Measurements from ENCODE around the gene ZNF597.
A peak's percentile ranks its signal among the peaks of the same experiment; 100 is the strongest.

Gene ZNF597

DNA sequence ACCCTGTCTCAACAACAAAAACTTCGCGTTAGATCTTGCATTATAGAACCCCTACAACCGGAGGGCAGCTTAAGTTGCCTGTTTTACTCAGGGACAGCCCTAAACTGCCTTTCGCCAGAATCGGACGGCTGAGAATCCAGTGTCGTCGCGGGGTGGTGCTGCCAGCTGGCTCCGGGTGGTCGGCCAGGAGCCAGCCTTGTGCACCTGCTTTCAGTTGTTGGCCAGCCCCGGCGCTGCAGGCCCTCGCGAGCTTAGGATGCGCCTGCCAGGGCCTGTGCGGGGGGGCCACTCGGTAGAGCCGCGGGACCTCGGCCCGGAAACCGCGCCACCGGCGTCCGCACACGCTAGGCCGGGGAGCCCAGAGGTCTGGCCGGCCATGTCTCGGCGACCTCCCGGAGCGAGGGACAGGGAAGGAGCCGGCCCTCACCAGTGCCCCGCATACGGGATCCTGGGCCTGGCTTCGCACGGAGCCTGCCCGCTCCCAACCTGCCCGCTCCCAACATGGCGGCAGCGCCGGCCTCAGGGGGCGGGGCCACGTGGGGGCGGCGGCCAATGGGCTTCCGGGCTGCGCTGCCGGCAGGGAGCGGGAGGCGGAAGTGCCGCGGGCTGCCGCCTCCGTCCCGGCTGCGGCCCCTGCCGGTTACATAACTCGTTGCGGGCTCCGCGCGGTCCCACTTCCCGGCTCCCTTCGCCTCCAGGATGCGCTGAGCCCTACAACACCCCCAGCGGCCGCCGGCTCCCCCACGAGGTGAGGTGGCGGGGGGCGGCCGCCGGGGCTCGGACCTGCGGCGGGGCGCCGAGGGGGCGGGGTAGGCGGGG, 14.3 kb upstream of the ZNF597 start:
- Histone ChIP-seq H3K9ac (ENCODE audit: low read depth, low read length) (peak overlapping the region; percentile 90), H3K4me3 (ENCODE audit: low read depth in 1 of 2, low read length in 2 of 2) (peak overlapping the region; percentile 91 to 94), H2AFZ (ENCODE audit: low read depth, low read length) (peak overlapping the region; percentile 97), H3K4me1 (ENCODE audit: insufficient read depth, low read length) (peaks cover 51% of the 10 kb centered on the region), H3K9me3 (ENCODE audit: insufficient read depth, low read length, severe bottlenecking) (no peaks in the 10 kb centered on the region), H3K36me3 (ENCODE audit: insufficient read depth, low read length) (peaks cover 4% of the 10 kb centered on the region), H3K27ac (ENCODE audit: low read length) (peak overlapping the region; percentile 98), H3K79me2 (ENCODE audit: insufficient read depth, low read length) (peaks cover 56% of the 10 kb centered on the region), H3K4me2 (ENCODE audit: insufficient read depth, low read length) (peak overlapping the region; percentile 99), H3K27me3 (ENCODE audit: insufficient read depth, low read length, poor library complexity) (no peaks in the 10 kb centered on the region), H4K20me1 (ENCODE audit: insufficient read depth, low read length) (peaks cover 32% of the 10 kb centered on the region)
- DNase-seq (peak; percentile 91), ATAC-seq (ENCODE audit: insufficient read depth, low read depth) (peak; percentile 88)
- TF ChIP-seq, protein P1, sequence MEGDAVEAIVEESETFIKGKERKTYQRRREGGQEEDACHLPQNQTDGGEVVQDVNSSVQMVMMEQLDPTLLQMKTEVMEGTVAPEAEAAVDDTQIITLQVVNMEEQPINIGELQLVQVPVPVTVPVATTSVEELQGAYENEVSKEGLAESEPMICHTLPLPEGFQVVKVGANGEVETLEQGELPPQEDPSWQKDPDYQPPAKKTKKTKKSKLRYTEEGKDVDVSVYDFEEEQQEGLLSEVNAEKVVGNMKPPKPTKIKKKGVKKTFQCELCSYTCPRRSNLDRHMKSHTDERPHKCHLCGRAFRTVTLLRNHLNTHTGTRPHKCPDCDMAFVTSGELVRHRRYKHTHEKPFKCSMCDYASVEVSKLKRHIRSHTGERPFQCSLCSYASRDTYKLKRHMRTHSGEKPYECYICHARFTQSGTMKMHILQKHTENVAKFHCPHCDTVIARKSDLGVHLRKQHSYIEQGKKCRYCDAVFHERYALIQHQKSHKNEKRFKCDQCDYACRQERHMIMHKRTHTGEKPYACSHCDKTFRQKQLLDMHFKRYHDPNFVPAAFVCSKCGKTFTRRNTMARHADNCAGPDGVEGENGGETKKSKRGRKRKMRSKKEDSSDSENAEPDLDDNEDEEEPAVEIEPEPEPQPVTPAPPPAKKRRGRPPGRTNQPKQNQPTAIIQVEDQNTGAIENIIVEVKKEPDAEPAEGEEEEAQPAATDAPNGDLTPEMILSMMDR (IDR thresholded peaks at IDR 0.05; ENCODE audit: borderline replicate concordance, extremely low read depth, low read length, poor library complexity, severe bottlenecking), result peak; percentile 68
- TF ChIP-seq EZH2 (IDR thresholded peaks at IDR 0.05; ENCODE audit: borderline replicate concordance, low read depth, low read length, severe bottlenecking), result no peak

DNA sequence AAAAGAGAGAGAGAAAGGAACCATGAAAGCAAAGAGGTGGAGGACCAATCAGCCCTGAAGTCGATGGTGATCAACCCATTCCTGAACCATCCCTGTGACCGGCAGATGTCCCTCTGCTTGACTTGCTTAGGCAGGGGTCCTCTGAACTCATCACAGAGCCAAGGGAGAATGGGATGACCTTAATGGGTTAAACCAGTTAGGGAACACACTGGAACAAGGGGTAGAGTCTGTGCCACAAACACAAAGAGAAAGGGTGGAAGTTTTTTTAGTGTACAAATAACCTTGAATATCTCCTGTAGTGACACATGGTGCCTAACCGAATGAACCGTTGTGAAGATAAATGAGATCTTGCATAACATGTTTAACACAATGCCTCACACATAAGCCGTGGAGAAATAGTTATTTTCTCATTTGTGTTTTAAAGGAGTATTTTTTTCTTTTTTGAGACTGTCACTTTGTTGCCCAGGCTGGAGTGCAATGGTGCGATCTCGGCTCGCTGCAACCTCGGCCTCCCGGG, 11.4 kb upstream of the ZNF597 start:
- no peaks in the 10 kb centered on the region for H3K27me3 ChIP-seq (ENCODE audit: insufficient read depth, low read length, poor library complexity)
- H3K27ac ChIP-seq (ENCODE audit: low read length), result no peak overlapping the region
- H2AFZ ChIP-seq (ENCODE audit: low read depth, low read length), result no peak overlapping the region
- no peak overlapping the region for H3K4me3 ChIP-seq (ENCODE audit: low read depth in 1 of 2, low read length in 2 of 2)
- TF ChIP-seq, protein P1 (IDR thresholded peaks at IDR 0.05; ENCODE audit: borderline replicate concordance, extremely low read depth, low read length, poor library complexity, severe bottlenecking), result no peak
- TF ChIP-seq EZH2 (IDR thresholded peaks at IDR 0.05; ENCODE audit: borderline replicate concordance, low read depth, low read length, severe bottlenecking), result no peak
- H3K36me3 ChIP-seq (ENCODE audit: insufficient read depth, low read length), result peaks cover 1% of the 10 kb centered on the region
- H4K20me1 ChIP-seq (ENCODE audit: insufficient read depth, low read length), result peaks cover 9% of the 10 kb centered on the region; the same call in 1 of the 2 replicates
- peaks cover 24% of the 10 kb centered on the region for H3K4me1 ChIP-seq (ENCODE audit: insufficient read depth, low read length)
- ATAC-seq (ENCODE audit: insufficient read depth, low read depth), result no peak
- no peak overlapping the region for H3K9ac ChIP-seq (ENCODE audit: low read depth, low read length)
- no peak for DNase-seq
- no peaks in the 10 kb centered on the region for H3K9me3 ChIP-seq (ENCODE audit: insufficient read depth, low read length, severe bottlenecking)
- H3K4me2 ChIP-seq (ENCODE audit: insufficient read depth, low read length), result no peak overlapping the region
- peaks cover 27% of the 10 kb centered on the region for H3K79me2 ChIP-seq (ENCODE audit: insufficient read depth, low read length)

DNA sequence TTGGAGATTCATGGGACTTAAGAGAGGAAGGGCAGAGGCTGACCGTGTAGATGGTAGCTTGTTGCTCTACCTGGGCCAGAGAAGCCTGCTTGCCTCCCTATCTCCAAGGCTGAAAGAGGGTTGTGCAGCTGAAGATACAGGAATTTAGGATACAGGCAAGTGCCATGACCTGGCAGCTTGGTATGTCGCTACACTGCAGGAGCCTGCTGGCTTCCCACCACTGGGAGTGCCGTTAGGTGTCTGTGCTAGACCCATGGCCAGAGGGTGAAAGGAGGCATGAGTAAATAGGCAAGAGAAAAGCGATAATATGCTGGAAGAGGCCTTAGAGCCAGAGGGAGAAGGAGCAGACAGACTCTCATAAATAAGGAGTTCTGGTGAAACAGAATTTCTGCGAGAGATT, 10.8 kb upstream of the ZNF597 start:
- Histone ChIP-seq H3K4me3 (ENCODE audit: low read depth in 1 of 2, low read length in 2 of 2) (no peak overlapping the region), H3K36me3 (ENCODE audit: insufficient read depth, low read length) (peaks cover 5% of the 10 kb centered on the region), H3K4me1 (ENCODE audit: insufficient read depth, low read length) (peaks cover 19% of the 10 kb centered on the region), H2AFZ (ENCODE audit: low read depth, low read length) (no peak overlapping the region), H3K27ac (ENCODE audit: low read length) (no peak overlapping the region), H3K4me2 (ENCODE audit: insufficient read depth, low read length) (no peak overlapping the region), H4K20me1 (ENCODE audit: insufficient read depth, low read length) (peaks cover 4% of the 10 kb centered on the region; the same call in 1 of the 2 replicates), H3K9ac (ENCODE audit: low read depth, low read length) (no peak overlapping the region), H3K9me3 (ENCODE audit: insufficient read depth, low read length, severe bottlenecking) (no peaks in the 10 kb centered on the region), H3K27me3 (ENCODE audit: insufficient read depth, low read length, poor library complexity) (no peaks in the 10 kb centered on the region), H3K79me2 (ENCODE audit: insufficient read depth, low read length) (peaks cover 21% of the 10 kb centered on the region)
- no peak for TF ChIP-seq EZH2 (IDR thresholded peaks at IDR 0.05; ENCODE audit: borderline replicate concordance, low read depth, low read length, severe bottlenecking)
- TF ChIP-seq, protein P1 (IDR thresholded peaks at IDR 0.05; ENCODE audit: borderline replicate concordance, extremely low read depth, low read length, poor library complexity, severe bottlenecking), result no peak
- no peak for ATAC-seq (ENCODE audit: insufficient read depth, low read depth)
- no peak for DNase-seq

Data from DND-41 (cell line).